Measurements from ENCODE around the gene WBP11. TPM values are rescaled to one million over a fixed set of nuclear protein-coding genes. Genes with fewer than 3 reads are reported as not detected.

The WBP11 gene
- total and polyA plus RNA-seq, 9 of the 15 experiments (the other 6 are each of a cell fraction or from before 2014, with no cell fraction given): 7.7 to 60.8 (median 24.6) TPM

DNA sequence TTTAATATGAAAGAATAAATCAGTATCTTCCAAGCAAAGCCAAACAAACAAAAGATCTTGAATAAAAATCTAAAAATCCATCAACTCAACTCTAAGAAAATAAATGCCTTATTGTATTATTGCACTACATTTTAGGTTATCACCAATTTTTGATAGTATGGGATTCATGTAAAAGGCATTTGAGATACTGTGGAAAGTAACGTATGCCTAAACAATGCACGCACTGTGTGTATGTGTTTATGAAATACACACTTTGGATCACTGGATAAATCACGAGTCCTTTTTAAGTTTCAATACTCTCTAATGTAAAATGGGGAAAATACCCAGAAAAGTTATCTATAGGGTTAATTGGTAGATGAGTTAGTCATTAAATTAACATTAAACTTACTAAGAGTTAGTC, 17.7 kb downstream of the WBP11 start:
- Histone ChIP-seq H3K9ac (ENCODE audit: insufficient read depth in 1 of 2, low read depth in 2 of 2, low read length in 2 of 2) (no peak overlapping the region), H3K27ac (ENCODE audit: extremely low read depth, low read depth, low read length) (no peak overlapping the region), H3K4me2 (ENCODE audit: insufficient read depth, low read length) (no peak overlapping the region), H3K27me3 (ENCODE audit: control insufficient read depth in 2 of 2, insufficient read depth in 2 of 2, low read length in 2 of 2) (no peaks in the 10 kb centered on the region), H3K4me3 (no peak overlapping the region), H3K36me3 (ENCODE audit: control insufficient read depth, insufficient read depth, low read length) (peaks cover 47% of the 10 kb centered on the region), H4K20me1 (replicated peaks; ENCODE audit: control insufficient read depth, insufficient read depth, low read length) (no peaks in the 10 kb centered on the region), H2AFZ (ENCODE audit: low read depth, low read length) (no peak overlapping the region), H3K9me3 (replicated peaks; ENCODE audit: control insufficient read depth, insufficient read depth, low read depth, low read length) (no peaks in the 10 kb centered on the region), H3K79me2 (ENCODE audit: control insufficient read depth, insufficient read depth, low read length) (no peaks in the 10 kb centered on the region), H3K9me1 (ENCODE audit: control insufficient read depth, insufficient read depth, low read length) (no peaks in the 10 kb centered on the region), H3K4me1 (replicated peaks in 1 of 2; ENCODE audit: control insufficient read depth in 2 of 2, insufficient read depth in 2 of 2, low read length in 2 of 2) (no peaks in the 10 kb centered on the region)
- ChIA-PET CTCF (ENCODE audit: low intra/inter-chr PET ratio) (no interaction called here), POLR2A (interaction anchor here (0.5 kb wide), 1 partner anchor 373 kb away, joined by 4 read pairs; no protein-coding TSS in a partner anchor)
- BruUV-seq (replicated peaks): no TSS peak
- FAIRE-seq (no peak), DNase-seq (ENCODE audit: extremely low read depth in 1 of 4, low spot score in 3 of 4) (no peak), ATAC-seq (no peak)
- in situ Hi-C loops (cut with MboI): no loop called here
- TF ChIP-seq ZNF717 (CRISPR knock-in tag; IDR thresholded peaks at IDR 0.05) (no peak), ZNF143 (CRISPR knock-in tag; IDR thresholded peaks at IDR 0.05) (no peak), DMBX1 (CRISPR knock-in tag; IDR thresholded peaks at IDR 0.05; ENCODE audit: borderline replicate concordance) (no peak), PHF20 (IDR thresholded peaks at IDR 0.05; ENCODE audit: partially characterized antibody) (no peak), PCBP1 (IDR thresholded peaks at IDR 0.05; ENCODE audit: low read depth, low read length, poor library complexity, severe bottlenecking) (no peak), RAD51 (IDR thresholded peaks at IDR 0.05; ENCODE audit: borderline replicate concordance, low read depth) (no peak), KAT8 (IDR thresholded peaks at IDR 0.05; ENCODE audit: low read depth) (no peak), SOX6 (IDR thresholded peaks at IDR 0.05) (no peak), CEBPB (tag; IDR thresholded peaks at IDR 0.05) (no peak)
- TF ChIP-seq, protein P1, sequence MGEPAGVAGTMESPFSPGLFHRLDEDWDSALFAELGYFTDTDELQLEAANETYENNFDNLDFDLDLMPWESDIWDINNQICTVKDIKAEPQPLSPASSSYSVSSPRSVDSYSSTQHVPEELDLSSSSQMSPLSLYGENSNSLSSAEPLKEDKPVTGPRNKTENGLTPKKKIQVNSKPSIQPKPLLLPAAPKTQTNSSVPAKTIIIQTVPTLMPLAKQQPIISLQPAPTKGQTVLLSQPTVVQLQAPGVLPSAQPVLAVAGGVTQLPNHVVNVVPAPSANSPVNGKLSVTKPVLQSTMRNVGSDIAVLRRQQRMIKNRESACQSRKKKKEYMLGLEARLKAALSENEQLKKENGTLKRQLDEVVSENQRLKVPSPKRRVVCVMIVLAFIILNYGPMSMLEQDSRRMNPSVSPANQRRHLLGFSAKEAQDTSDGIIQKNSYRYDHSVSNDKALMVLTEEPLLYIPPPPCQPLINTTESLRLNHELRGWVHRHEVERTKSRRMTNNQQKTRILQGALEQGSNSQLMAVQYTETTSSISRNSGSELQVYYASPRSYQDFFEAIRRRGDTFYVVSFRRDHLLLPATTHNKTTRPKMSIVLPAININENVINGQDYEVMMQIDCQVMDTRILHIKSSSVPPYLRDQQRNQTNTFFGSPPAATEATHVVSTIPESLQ (CRISPR knock-in tag; IDR thresholded peaks at IDR 0.05): no peak
- TF ChIP-seq, protein P2, sequence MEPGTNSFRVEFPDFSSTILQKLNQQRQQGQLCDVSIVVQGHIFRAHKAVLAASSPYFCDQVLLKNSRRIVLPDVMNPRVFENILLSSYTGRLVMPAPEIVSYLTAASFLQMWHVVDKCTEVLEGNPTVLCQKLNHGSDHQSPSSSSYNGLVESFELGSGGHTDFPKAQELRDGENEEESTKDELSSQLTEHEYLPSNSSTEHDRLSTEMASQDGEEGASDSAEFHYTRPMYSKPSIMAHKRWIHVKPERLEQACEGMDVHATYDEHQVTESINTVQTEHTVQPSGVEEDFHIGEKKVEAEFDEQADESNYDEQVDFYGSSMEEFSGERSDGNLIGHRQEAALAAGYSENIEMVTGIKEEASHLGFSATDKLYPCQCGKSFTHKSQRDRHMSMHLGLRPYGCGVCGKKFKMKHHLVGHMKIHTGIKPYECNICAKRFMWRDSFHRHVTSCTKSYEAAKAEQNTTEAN (CRISPR knock-in tag; IDR thresholded peaks at IDR 0.05): no peak
- TF ChIP-seq, protein P3, sequence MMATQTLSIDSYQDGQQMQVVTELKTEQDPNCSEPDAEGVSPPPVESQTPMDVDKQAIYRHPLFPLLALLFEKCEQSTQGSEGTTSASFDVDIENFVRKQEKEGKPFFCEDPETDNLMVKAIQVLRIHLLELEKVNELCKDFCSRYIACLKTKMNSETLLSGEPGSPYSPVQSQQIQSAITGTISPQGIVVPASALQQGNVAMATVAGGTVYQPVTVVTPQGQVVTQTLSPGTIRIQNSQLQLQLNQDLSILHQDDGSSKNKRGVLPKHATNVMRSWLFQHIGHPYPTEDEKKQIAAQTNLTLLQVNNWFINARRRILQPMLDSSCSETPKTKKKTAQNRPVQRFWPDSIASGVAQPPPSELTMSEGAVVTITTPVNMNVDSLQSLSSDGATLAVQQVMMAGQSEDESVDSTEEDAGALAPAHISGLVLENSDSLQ (IDR thresholded peaks at IDR 0.05): no peak
- TF ChIP-seq, protein P4, sequence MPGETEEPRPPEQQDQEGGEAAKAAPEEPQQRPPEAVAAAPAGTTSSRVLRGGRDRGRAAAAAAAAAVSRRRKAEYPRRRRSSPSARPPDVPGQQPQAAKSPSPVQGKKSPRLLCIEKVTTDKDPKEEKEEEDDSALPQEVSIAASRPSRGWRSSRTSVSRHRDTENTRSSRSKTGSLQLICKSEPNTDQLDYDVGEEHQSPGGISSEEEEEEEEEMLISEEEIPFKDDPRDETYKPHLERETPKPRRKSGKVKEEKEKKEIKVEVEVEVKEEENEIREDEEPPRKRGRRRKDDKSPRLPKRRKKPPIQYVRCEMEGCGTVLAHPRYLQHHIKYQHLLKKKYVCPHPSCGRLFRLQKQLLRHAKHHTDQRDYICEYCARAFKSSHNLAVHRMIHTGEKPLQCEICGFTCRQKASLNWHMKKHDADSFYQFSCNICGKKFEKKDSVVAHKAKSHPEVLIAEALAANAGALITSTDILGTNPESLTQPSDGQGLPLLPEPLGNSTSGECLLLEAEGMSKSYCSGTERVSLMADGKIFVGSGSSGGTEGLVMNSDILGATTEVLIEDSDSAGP (CRISPR knock-in tag; IDR thresholded peaks at IDR 0.05): no peak
- intact Hi-C loops (cut with micrococcal nuclease): no loop called here
- 89% methylated on average over 3 of the region's 3 CpGs for WGBS (ENCODE audit: insufficient coverage, low coverage, missing lambda C conversion rate)
